ENCODE data around the gene TRRAP. TPM values are rescaled to one million over a fixed set of nuclear protein-coding genes. Genes with fewer than 3 reads are reported as not detected.

The TRRAP gene
- total RNA-seq, 6 experiments from 2014 or later, result 26.6 to 35.5 (median 28.7) TPM

GRCh38 chr7:99008921-99009530 is 130.7 kb downstream of the TRRAP start:
- no peak overlapping the region for H3K4me3 Mint-ChIP-seq
- DNase-seq, result no peak
- H3K4me1 Mint-ChIP-seq (ENCODE audit: low read depth), result no peaks in the 10 kb centered on the region
- no peak overlapping the region for H3K27ac Mint-ChIP-seq
- H3K9me3 Mint-ChIP-seq, result no peaks in the 10 kb centered on the region
- peaks cover 6% of the 10 kb centered on the region for H3K27me3 Mint-ChIP-seq (ENCODE audit: insufficient read depth)
- H3K36me3 Mint-ChIP-seq (ENCODE audit: low read depth), result peaks cover 37% of the 10 kb centered on the region
- no peak for TF ChIP-seq CTCF (IDR thresholded peaks at IDR 0.05)

GRCh38 chr7:99010281-99010680 is 131.9 kb downstream of the TRRAP start:
- Mint-ChIP-seq H3K4me1 (ENCODE audit: low read depth) (no peaks in the 10 kb centered on the region), H3K27me3 (ENCODE audit: insufficient read depth) (peaks cover 11% of the 10 kb centered on the region)

GRCh38 chr7:99011341-99011705 is 133.0 kb downstream of the TRRAP start:
- Mint-ChIP-seq H3K4me3 (no peak overlapping the region), H3K4me1 (ENCODE audit: low read depth) (no peaks in the 10 kb centered on the region), H3K9me3 (no peaks in the 10 kb centered on the region; the same call in 1 of the 2 replicates), H3K27ac (no peak overlapping the region), H3K36me3 (ENCODE audit: low read depth) (peaks cover 56% of the 10 kb centered on the region), H3K27me3 (ENCODE audit: insufficient read depth) (peaks cover 11% of the 10 kb centered on the region)
- no peak for DNase-seq
- no peak for TF ChIP-seq CTCF (IDR thresholded peaks at IDR 0.05)

More at GRCh38 chr7:99010281-99010680, 131.9 kb downstream of the TRRAP start:
- Mint-ChIP-seq H3K36me3 (ENCODE audit: low read depth) (peaks cover 45% of the 10 kb centered on the region), H3K9me3 (no peaks in the 10 kb centered on the region), H3K4me3 (no peak overlapping the region), H3K27ac (no peak overlapping the region; the same call in 1 of the 2 replicates)
- no peak for DNase-seq
- TF ChIP-seq CTCF (IDR thresholded peaks at IDR 0.05), result no peak

GRCh38 chr7:99011706-99012404 is 133.5 kb downstream of the TRRAP start:
- H3K27ac Mint-ChIP-seq, result no peak overlapping the region
- H3K27me3 Mint-ChIP-seq (ENCODE audit: insufficient read depth), result peaks cover 11% of the 10 kb centered on the region
- H3K36me3 Mint-ChIP-seq (ENCODE audit: low read depth), result peaks cover 56% of the 10 kb centered on the region
- no peak for DNase-seq
- no peak for TF ChIP-seq CTCF (IDR thresholded peaks at IDR 0.05)
- H3K9me3 Mint-ChIP-seq, result no peaks in the 10 kb centered on the region; the same call in 1 of the 2 replicates
- no peaks in the 10 kb centered on the region for H3K4me1 Mint-ChIP-seq (ENCODE audit: low read depth)
- no peak overlapping the region for H3K4me3 Mint-ChIP-seq

- Mint-ChIP-seq H3K4me3 (no peak overlapping the region), H3K27me3 (ENCODE audit: insufficient read depth) (peaks cover 11% of the 10 kb centered on the region), H3K36me3 (ENCODE audit: low read depth) (peaks cover 57% of the 10 kb centered on the region), H3K4me1 (ENCODE audit: low read depth) (no peaks in the 10 kb centered on the region), H3K9me3 (no peaks in the 10 kb centered on the region; the same call in 1 of the 2 replicates), H3K27ac (no peak overlapping the region)
- no peak for TF ChIP-seq CTCF (IDR thresholded peaks at IDR 0.05)
- no peak for DNase-seq
Measured at GRCh38 chr7:99012722-99013121, 134.4 kb downstream of the TRRAP start.

All from HFFc6 (cell line).